SK-N-SH treated with all-trans-retinoic acid at 6 μM for 48 hours (cell line): ENCODE measurements around the gene F2.

ENCODE experiments used
- ATAC-seq: fragments of 200-7000 bp; cut with Tn5 transposase; 3 replicates; pipeline ENCODE4 v1.9.1; 2020; ENCODE audit warnings: mild to moderate bottlenecking, moderate library complexity
- ARNTL ChIP-seq: fragments of 450-650 bp; formaldehyde crosslinking; IDR thresholded peaks from 2 replicates; pipeline ENCODE4 v1.5.0; 2020; ENCODE audit warnings: low read depth, mild to moderate bottlenecking, moderate library complexity, borderline replicate concordance
- BACH2 ChIP-seq: fragments of 250-450 bp; sonication (Bioruptor Pico); IDR thresholded peaks from 2 replicates; pipeline ENCODE4 v1.9.0; 2021; ENCODE audit warnings: mild to moderate bottlenecking, borderline replicate concordance
- CSDC2 ChIP-seq: fragments of 250-450 bp; sonication (Bioruptor Pico); IDR thresholded peaks from 2 replicates; pipeline ENCODE4 v1.5.0; 2020; ENCODE audit warnings: mild to moderate bottlenecking, moderate library complexity
- CSRNP3 ChIP-seq: fragments of 250-450 bp; sonication (Bioruptor Pico); IDR thresholded peaks from 2 replicates; pipeline ENCODE4 v1.5.1; 2021; ENCODE audit warnings: mild to moderate bottlenecking, moderate library complexity
- ESRRG ChIP-seq: fragments of 250-450 bp; sonication (Bioruptor Pico); IDR thresholded peaks from 2 replicates; pipeline ENCODE4 v1.6.1; 2021; ENCODE audit warnings: mild to moderate bottlenecking
- GLIS3 ChIP-seq: fragments of 250-450 bp; sonication (Bioruptor Pico); IDR thresholded peaks from 2 replicates; pipeline ENCODE4 v1.5.0; 2020; ENCODE audit warnings: mild to moderate bottlenecking, moderate library complexity
- ISL1 ChIP-seq: fragments of 250-450 bp; sonication (Bioruptor Pico); IDR thresholded peaks from 2 replicates; pipeline ENCODE4 v2.1.2; 2022; ENCODE audit warnings: mild to moderate bottlenecking, moderate library complexity
- PPARA ChIP-seq: fragments of 250-450 bp; sonication (Bioruptor Pico); IDR thresholded peaks from 2 replicates; pipeline ENCODE4 v1.5.0; 2020; ENCODE audit warnings: mild to moderate bottlenecking, borderline replicate concordance
- SNAI2 ChIP-seq: fragments of 250-450 bp; sonication (Bioruptor Pico); IDR thresholded peaks from 2 replicates; pipeline ENCODE4 v1.5.0; 2020; ENCODE audit warnings: mild to moderate bottlenecking, moderate library complexity
- TCF4 ChIP-seq: fragments of 250-450 bp; sonication (Bioruptor Pico); IDR thresholded peaks from 2 replicates; pipeline ENCODE4 v1.8.0; 2021; ENCODE audit warnings: mild to moderate bottlenecking, moderate library complexity, borderline replicate concordance
- TOX ChIP-seq: fragments of 250-450 bp; sonication (Bioruptor Pico); IDR thresholded peaks from 2 replicates; pipeline ENCODE4 v1.8.0; 2021; ENCODE audit warnings: mild to moderate bottlenecking, moderate library complexity, borderline replicate concordance
- TSHZ2 ChIP-seq: fragments of 250-450 bp; sonication (Bioruptor Pico); IDR thresholded peaks from 2 replicates; pipeline ENCODE4 v1.5.0; 2020; ENCODE audit warnings: mild to moderate bottlenecking, moderate library complexity
- ZC3H10 ChIP-seq: fragments of 250-450 bp; sonication (Bioruptor Pico); IDR thresholded peaks from 2 replicates; pipeline ENCODE4 v1.5.1; 2021; ENCODE audit warnings: mild to moderate bottlenecking, moderate library complexity
- ZFP3 ChIP-seq: fragments of 250-450 bp; sonication (Bioruptor Pico); IDR thresholded peaks from 2 replicates; pipeline ENCODE4 v1.5.0; 2020; ENCODE audit warnings: mild to moderate bottlenecking, moderate library complexity
- ZFP30 ChIP-seq: fragments of 450-650 bp; formaldehyde crosslinking; IDR thresholded peaks from 2 replicates; pipeline ENCODE4 v1.5.0; 2022; ENCODE audit warnings: mild to moderate bottlenecking, moderate library complexity
- ZNF565 ChIP-seq: fragments of 450-650 bp; formaldehyde crosslinking; conservative IDR thresholded peaks from 2 replicates; pipeline ENCODE4 v1.5.0; 2020; ENCODE audit warnings: low read depth, mild to moderate bottlenecking, moderate library complexity
- ZNF70 ChIP-seq: fragments of 450-650 bp; formaldehyde crosslinking; IDR thresholded peaks from 2 replicates; pipeline ENCODE4 v1.5.0; 2020; ENCODE audit warnings: mild to moderate bottlenecking, moderate library complexity
- ZNF8 ChIP-seq: fragments of 450-650 bp; formaldehyde crosslinking; IDR thresholded peaks from 2 replicates; pipeline ENCODE4 v1.5.0; 2020; ENCODE audit warnings: mild to moderate bottlenecking, moderate library complexity
- TF ChIP-seq, protein P1 (sequence below): fragments of 250-450 bp; sonication (Bioruptor Pico); IDR thresholded peaks from 2 replicates; pipeline ENCODE4 v1.5.1; 2020; ENCODE audit warnings: low read depth, mild to moderate bottlenecking, moderate library complexity
- TF ChIP-seq, protein P2 (sequence below): fragments of 250-450 bp; sonication (Bioruptor Pico); IDR thresholded peaks from 2 replicates; pipeline ENCODE4 v1.8.0; 2021; ENCODE audit warnings: low read depth, mild to moderate bottlenecking, moderate library complexity, borderline replicate concordance

Gene F2

DNA sequence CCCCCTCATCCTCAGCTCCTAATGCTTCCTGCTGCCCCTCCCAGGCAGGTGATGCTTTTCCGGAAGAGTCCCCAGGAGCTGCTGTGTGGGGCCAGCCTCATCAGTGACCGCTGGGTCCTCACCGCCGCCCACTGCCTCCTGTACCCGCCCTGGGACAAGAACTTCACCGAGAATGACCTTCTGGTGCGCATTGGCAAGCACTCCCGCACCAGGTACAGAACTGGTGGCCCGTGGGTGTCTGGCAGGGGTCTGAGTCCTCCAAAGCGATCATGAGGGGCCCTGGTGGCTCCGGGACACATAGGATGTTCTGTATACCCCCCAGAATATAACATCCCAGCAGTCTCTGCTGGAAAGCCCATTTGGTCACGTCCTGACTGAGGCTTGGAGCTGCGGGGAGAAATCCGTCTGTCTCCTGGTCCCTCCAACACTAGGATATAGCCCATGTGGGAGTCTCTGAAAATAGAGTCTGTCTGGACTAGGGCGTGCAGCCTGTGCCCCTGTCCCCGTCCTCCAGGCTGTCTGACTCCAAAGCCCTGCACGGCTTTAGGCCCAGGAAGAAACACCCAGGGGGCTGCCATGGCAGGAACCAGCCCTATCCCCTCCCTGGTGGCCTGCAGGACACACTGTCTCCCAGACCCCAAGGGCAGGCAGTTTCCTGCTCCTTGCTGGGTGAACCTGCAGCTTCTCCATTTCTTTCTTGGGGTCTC, 9.1 kb downstream of the F2 start:
- TF ChIP-seq TOX (no peak), ZNF70 (CRISPR knock-in tag) (no peak), ISL1 (CRISPR knock-in tag) (no peak), TCF4 (CRISPR knock-in tag) (no peak)
- no peak for ATAC-seq

DNA sequence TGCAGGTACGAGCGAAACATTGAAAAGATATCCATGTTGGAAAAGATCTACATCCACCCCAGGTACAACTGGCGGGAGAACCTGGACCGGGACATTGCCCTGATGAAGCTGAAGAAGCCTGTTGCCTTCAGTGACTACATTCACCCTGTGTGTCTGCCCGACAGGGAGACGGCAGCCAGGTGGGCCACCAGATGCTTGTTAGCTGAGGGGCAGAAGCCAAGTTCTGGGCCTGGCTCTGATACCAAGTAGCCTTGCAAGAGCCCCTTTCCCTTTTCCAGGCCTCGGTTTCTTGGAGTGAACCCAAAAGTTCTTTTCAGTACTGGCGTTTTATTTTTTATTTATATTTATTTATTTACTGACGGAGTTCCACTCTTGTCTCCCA, 9.6 kb downstream of the F2 start:
- no peak for ATAC-seq
- TF ChIP-seq BACH2 (CRISPR knock-in tag), result no peak
- no peak for TF ChIP-seq ARNTL (CRISPR knock-in tag)
- TF ChIP-seq CSRNP3, result no peak
- TF ChIP-seq, protein P1, sequence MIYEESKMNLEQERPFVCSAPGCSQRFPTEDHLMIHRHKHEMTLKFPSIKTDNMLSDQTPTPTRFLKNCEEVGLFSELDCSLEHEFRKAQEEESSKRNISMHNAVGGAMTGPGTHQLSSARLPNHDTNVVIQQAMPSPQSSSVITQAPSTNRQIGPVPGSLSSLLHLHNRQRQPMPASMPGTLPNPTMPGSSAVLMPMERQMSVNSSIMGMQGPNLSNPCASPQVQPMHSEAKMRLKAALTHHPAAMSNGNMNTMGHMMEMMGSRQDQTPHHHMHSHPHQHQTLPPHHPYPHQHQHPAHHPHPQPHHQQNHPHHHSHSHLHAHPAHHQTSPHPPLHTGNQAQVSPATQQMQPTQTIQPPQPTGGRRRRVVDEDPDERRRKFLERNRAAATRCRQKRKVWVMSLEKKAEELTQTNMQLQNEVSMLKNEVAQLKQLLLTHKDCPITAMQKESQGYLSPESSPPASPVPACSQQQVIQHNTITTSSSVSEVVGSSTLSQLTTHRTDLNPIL (CRISPR knock-in tag), result no peak
- no peak for TF ChIP-seq TOX
- TF ChIP-seq CSDC2 (CRISPR knock-in tag), result no peak
- no peak for TF ChIP-seq ZNF8 (CRISPR knock-in tag)
- TF ChIP-seq ZC3H10 (CRISPR knock-in tag), result no peak
- no peak for TF ChIP-seq ZNF70 (CRISPR knock-in tag)
- TF ChIP-seq GLIS3, result no peak
- no peak for TF ChIP-seq TCF4 (CRISPR knock-in tag)
- no peak for TF ChIP-seq ZFP30 (CRISPR knock-in tag)
- TF ChIP-seq ESRRG, result no peak
- TF ChIP-seq PPARA (CRISPR knock-in tag), result no peak
- no peak for TF ChIP-seq SNAI2 (CRISPR knock-in tag)
- no peak for TF ChIP-seq TSHZ2 (CRISPR knock-in tag)
- TF ChIP-seq, protein P2, sequence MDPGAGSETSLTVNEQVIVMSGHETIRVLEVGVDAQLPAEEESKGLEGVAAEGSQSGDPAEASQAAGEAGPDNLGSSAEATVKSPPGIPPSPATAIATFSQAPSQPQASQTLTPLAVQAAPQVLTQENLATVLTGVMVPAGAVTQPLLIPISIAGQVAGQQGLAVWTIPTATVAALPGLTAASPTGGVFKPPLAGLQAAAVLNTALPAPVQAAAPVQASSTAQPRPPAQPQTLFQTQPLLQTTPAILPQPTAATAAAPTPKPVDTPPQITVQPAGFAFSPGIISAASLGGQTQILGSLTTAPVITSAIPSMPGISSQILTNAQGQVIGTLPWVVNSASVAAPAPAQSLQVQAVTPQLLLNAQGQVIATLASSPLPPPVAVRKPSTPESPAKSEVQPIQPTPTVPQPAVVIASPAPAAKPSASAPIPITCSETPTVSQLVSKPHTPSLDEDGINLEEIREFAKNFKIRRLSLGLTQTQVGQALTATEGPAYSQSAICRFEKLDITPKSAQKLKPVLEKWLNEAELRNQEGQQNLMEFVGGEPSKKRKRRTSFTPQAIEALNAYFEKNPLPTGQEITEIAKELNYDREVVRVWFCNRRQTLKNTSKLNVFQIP (CRISPR knock-in tag), result no peak
- no peak for TF ChIP-seq ISL1 (CRISPR knock-in tag)

DNA sequence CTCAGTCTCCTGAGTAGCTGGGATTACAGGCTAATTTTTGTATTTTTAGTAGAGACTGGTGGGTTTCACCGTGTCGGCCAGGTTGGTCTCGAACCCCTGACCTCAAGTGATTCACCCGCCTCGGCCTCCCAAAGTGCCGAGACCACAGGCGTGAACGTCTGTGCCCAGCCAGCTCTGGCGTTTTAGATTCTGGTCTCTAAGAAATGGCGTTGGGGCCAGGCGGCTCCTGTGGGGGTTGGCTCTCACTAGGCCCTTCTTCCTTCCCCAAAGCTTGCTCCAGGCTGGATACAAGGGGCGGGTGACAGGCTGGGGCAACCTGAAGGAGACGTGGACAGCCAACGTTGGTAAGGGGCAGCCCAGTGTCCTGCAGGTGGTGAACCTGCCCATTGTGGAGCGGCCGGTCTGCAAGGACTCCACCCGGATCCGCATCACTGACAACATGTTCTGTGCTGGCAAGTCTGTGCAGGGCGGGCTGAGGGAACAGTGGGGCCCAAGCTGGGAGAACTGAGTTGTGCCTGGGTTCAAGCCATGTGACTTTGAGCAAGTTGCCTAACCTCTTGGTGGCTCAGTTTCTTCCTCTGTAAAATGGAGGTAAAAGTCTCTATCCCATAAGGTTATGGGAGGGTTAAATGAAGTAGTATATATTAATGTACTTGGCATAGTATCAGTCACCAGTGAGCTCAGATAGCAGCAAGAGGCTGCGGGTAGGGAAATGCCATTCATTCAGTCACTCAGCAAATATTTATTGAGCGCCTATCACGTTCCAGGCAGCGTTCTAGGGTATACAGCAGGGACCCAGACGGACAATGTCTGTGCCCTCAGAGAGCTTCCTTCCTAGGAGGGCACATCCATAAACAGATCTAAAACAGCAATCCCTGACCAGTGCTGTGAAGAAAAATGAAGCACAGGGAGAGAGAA, 10.4 kb downstream of the F2 start:
- ATAC-seq, result no peak
- TF ChIP-seq CSRNP3, result no peak
- no peak for TF ChIP-seq ESRRG
- TF ChIP-seq TSHZ2 (CRISPR knock-in tag), result no peak
- TF ChIP-seq ARNTL (CRISPR knock-in tag), result no peak
- TF ChIP-seq BACH2 (CRISPR knock-in tag), result no peak
- no peak for TF ChIP-seq ZNF565 (CRISPR knock-in tag)
- no peak for TF ChIP-seq ISL1 (CRISPR knock-in tag)
- TF ChIP-seq, protein P1 (CRISPR knock-in tag), result no peak
- no peak for TF ChIP-seq ZFP3 (CRISPR knock-in tag)
